ENCODE data around the gene MYPOP.

The MYPOP gene

DNA sequence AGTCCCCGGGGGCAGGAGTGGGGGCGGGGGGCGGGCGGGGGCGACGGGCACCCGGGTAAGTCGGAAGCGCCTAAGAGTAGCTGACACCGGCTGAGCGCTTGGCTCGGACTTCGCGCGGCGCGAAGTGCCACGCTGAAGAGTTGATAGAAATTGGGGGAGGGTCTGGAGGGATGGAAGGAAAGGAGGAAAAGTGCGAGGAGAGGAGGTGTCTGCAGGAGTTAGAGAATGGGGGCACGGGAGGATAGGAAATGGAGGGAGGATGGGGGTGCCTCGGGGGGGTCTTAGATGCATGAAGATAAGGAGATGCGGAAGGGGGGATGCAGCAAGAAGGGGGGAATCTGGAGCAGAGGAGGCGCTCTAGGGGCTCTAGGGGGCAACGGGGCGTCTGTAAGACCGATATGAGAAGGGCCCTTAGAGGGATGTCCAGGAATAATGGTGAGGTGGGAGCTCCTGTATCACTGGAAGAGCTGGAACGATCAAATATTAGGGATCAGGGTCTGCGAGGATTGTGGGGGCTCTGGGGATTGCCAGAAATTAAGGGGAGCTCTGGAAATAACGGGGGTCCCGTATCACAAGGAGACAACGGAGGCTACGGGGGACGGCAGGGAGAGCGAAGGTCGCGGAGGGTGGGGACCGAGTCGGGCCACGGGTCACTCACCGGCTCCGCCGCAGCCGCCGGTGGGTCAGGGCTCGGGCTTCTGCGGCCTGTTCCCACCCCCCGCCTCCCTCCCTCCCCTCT lies at the start of gene MYPOP:
TSS of gene MYPOP (minus strand) at position 702 of the 739 bp plus-strand sequence. CDS start 840 bp downstream, outside the sequence.
- no peak for DNase-seq (ENCODE audit: low read depth in 2 of 2, low spot score in 1 of 2)

GRCh38 chr19:45947926-45948325 lies 45.5 kb upstream of the MYPOP start:
- no peak for DNase-seq (ENCODE audit: low read depth in 2 of 2, low spot score in 1 of 2)

GRCh38 chr19:45940515-45940805 lies 38.0 kb upstream of the MYPOP start:
- DNase-seq (ENCODE audit: low read depth in 2 of 2, low spot score in 1 of 2) = no peak

- no peak for DNase-seq (ENCODE audit: low read depth in 2 of 2, low spot score in 1 of 2)
Observed at GRCh38 chr19:45939792-45940514, 37.5 kb upstream of the MYPOP start.

GRCh38 chr19:45938733-45939319 lies 36.4 kb upstream of the MYPOP start:
- no peak for DNase-seq (ENCODE audit: low read depth in 2 of 2, low spot score in 1 of 2)

- DNase-seq (ENCODE audit: low read depth in 2 of 2, low spot score in 1 of 2) = no peak
Observed at GRCh38 chr19:45935267-45935666, 32.9 kb upstream of the MYPOP start.

DNA sequence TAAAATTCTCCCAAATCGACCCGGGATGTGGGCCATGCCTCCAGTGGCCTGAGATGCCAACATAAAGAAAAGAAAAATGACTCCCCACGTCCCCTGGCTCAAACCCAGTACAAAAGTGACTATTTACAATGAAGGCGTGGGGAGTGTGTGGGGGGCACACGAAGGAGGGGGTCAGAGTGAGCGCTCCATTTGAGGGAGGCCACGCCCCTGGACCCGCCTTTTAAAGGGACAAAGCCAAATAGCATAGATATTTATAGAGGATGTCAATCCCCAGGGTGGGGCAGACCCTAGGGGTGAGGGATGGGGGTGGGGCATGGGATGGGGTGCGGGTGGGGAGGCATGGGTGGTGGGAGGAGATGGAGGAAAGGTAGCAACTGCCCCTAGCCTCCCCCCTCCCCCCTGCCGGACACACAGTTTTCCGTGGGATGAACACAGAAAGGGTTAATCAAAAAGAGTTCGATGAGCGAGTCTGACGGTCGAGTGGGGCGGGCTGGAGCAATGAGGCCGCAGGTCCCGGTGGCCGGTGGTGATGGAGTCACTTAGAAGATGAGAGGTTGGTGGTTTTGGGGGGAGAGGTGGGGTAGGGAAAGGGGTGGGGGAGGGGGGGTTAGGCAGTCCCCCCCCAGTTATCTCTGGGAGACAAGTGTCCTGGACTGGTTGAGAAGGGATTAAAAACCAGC lies 32.3 kb upstream of the MYPOP start:
- no peak for DNase-seq (ENCODE audit: low read depth in 2 of 2, low spot score in 1 of 2)

GRCh38 chr19:45933759-45934158 lies 31.3 kb upstream of the MYPOP start:
- DNase-seq (ENCODE audit: low read depth in 2 of 2, low spot score in 1 of 2) = no peak

DNA sequence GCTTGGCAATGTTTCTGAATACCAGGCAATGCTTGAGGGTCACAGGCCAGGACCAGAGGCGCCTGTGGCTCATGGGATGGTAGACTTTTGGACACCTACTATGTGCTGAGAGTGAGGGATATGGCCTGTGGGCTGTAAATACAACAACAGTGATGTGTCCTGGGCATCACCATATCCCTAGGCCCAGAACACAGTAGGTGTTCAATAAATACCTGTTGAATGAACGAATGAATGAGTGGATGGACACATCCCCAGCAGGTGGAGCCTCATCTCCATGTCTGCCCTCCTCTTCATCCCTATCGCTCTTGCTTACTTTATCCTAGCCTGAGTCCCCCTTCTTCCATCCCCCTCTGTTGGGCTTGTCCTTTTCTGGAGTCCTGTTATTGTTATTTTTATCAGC lies 28.6 kb upstream of the MYPOP start:
- no peak for DNase-seq (ENCODE audit: low read depth in 2 of 2, low spot score in 1 of 2)

GRCh38 chr19:45929247-45929646 lies 26.8 kb upstream of the MYPOP start:
- no peak for DNase-seq (ENCODE audit: low read depth in 2 of 2, low spot score in 1 of 2)

- DNase-seq (ENCODE audit: low read depth in 2 of 2, low spot score in 1 of 2) = peak; percentile 70 to 73
Observed at GRCh38 chr19:45927565-45928261, 25.3 kb upstream of the MYPOP start.

- DNase-seq (ENCODE audit: low read depth in 2 of 2, low spot score in 1 of 2) = no peak
Observed at GRCh38 chr19:45924891-45925447, 22.6 kb upstream of the MYPOP start.

DNA sequence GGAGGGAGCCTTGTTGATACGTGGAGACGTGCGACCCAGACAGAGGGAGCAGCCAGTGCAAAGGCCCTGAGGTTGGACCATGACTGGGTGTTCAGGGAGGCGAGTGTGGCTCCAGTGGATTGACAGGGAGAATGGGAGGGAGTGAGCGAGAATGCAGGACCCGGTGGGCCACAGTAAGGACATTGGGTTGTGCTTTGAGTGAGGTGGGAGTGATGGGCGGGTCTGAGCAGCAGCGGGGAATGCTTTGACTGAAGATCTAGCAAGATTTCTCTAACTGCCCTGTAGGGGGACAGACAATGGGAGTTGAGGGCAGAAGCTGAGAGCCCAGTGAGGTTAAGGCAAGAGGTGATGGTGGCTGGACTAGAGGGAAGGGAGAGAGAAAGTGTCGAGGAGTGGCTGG lies 19.9 kb upstream of the MYPOP start:
- DNase-seq (ENCODE audit: low read depth in 2 of 2, low spot score in 1 of 2) = no peak

DNA sequence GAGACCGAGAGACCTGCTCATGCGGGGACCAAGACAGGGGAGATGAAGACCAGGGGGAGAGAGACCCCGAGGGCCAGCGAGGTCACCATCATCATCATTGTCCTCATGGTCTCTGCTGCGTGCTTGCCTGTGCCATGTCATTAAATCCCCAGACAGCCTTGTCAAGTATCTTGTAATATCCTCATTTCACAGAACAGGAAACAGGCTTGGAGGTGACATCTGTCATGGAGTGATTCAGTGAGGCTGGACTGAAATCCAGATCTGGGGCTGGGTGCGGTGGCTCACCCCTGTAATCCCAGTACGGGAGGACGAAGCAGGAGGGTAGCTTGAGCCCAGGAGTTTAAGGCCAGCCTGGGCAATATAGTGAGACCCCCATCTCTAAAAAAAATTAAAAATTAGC lies 18.0 kb upstream of the MYPOP start:
- DNase-seq (ENCODE audit: low read depth in 2 of 2, low spot score in 1 of 2) = no peak

- no peak for DNase-seq (ENCODE audit: low read depth in 2 of 2, low spot score in 1 of 2)
Observed at GRCh38 chr19:45919678-45920077, 17.3 kb upstream of the MYPOP start.

DNA sequence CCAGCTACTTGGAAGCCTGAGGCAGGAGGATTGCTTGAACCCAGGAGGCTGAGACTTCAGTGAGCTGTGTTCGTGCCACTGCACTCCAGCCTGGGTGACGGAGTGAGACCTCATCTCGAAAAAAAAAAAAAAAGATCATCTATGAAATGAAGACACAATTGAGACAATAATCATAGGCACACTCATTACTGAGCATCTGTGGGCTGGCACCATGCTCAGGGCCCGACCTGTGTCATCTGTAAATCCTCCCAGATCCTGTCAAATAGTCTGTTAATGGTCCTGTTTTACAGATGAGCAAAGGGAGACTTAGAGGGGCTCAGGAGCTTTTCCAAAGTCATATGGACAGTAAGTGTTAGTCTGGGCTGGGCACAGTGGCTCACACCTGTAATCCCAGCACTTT lies 16.3 kb upstream of the MYPOP start:
- no peak for DNase-seq (ENCODE audit: low read depth in 2 of 2, low spot score in 1 of 2)

DNA sequence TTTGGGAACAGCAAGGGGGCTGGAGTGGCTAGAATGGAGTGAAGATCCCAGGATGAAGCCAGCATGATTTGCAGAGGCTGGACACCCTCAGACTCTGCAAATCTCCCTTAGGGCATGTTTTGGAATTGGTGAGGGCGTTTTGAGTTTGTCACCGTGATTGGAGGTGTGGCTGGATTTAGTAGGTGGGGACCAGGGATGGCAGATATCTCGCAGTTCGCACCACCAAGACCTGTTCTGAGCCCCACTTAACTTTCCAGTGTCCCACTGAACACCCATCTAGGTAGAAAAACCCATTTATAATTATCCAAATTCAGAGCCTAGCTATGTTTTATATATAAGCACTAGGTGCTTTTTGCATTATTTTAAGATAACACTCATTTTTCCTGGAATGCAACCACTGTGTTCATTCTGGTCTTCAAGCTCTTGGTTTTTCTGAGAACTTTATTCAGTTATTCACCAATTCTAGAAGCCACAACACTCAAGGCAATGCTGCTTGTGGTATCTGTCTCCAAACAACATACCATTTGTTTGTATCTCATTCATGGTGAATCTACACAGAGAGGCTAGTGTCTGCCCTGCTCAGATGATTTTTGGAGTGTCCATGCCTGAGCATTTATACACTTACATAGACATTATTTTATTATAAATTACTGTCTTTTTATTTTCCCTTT lies 15.1 kb upstream of the MYPOP start:
- DNase-seq (ENCODE audit: low read depth in 2 of 2, low spot score in 1 of 2) = no peak

GRCh38 chr19:45913874-45914830 lies 11.7 kb upstream of the MYPOP start, which contains the start of gene NANOS2:
TSS of gene NANOS2 (minus strand) at chr19:45914778. CDS start at chr19:45914693, 85 bp downstream.
- DNase-seq (ENCODE audit: low read depth in 2 of 2, low spot score in 1 of 2) = no peak

- DNase-seq (ENCODE audit: low read depth in 2 of 2, low spot score in 1 of 2) = no peak
Observed at GRCh38 chr19:45911291-45911690, 8.9 kb upstream of the MYPOP start.

Data from stimulated activated CD8-positive, alpha-beta memory T cell treated with anti-CD3 and anti-CD28 coated beads, Interleukin-4, amount 100 ng/mL, for 4 hours (primary cell).